Skin epidermis (tissue), 12 donors: ENCODE results near the gene PTPRM.
A peak's percentile ranks its signal among the peaks of the same experiment; 100 is the strongest.

ENCODE experiments used
- H3K27ac ChIP-seq, 21 experiments: fragments of 200-600 bp; sonication (generic) in 11 of 21; one replicate each; pipeline ENCODE4 v1.5.0; 2020; ENCODE audit warnings: mild to moderate bottlenecking in 3 of 21, inconsistent platforms in 2 of 21, moderate library complexity in 2 of 21
- H3K4me3 ChIP-seq, 7 experiments: fragments of 200-600 bp; sonication (generic) in 2 of 7; one replicate each; pipeline ENCODE4 v1.5.0; 2020; ENCODE audit warnings: inconsistent platforms in 2 of 7, mild to moderate bottlenecking in 2 of 7, moderate library complexity in 1 of 7

The PTPRM gene

GRCh38 chr18:7873316-7873715 lies 306.2 kb downstream of the PTPRM start:
- Histone ChIP-seq H3K27ac (no peak overlapping the region), H3K4me3 (no peak overlapping the region)

GRCh38 chr18:7876354-7877104 lies 309.4 kb downstream of the PTPRM start:
- H3K4me3 ChIP-seq = no peak overlapping the region
- H3K27ac ChIP-seq = no peak overlapping the region

- no peak overlapping the region for H3K4me3 ChIP-seq
- no peak overlapping the region for H3K27ac ChIP-seq
These were observed 310.5 kb downstream of the PTPRM start for GRCh38 chr18:7877609-7878008.

GRCh38 chr18:7878265-7879211 lies 311.4 kb downstream of the PTPRM start:
- no peak overlapping the region for H3K27ac ChIP-seq
- no peak overlapping the region for H3K4me3 ChIP-seq

- Histone ChIP-seq H3K4me3 (no peak overlapping the region), H3K27ac (no peak overlapping the region)
These were observed 312.6 kb downstream of the PTPRM start for GRCh38 chr18:7879717-7880116.

GRCh38 chr18:7885865-7886264 lies 318.7 kb downstream of the PTPRM start:
- Histone ChIP-seq H3K27ac (no peak overlapping the region), H3K4me3 (no peak overlapping the region)

- H3K4me3 ChIP-seq = no peak overlapping the region
- no peak overlapping the region for H3K27ac ChIP-seq
These were observed 319.3 kb downstream of the PTPRM start for GRCh38 chr18:7886436-7886835.

GRCh38 chr18:7889515-7889914 lies 322.4 kb downstream of the PTPRM start:
- no peak overlapping the region for H3K4me3 ChIP-seq
- no peak overlapping the region for H3K27ac ChIP-seq

- no peak overlapping the region for H3K27ac ChIP-seq
- no peak overlapping the region for H3K4me3 ChIP-seq
These were observed 323.0 kb downstream of the PTPRM start for GRCh38 chr18:7890075-7890474.

GRCh38 chr18:7892556-7892955 lies 325.4 kb downstream of the PTPRM start:
- H3K4me3 ChIP-seq = no peak overlapping the region

GRCh38 chr18:7894592-7894991 lies 327.5 kb downstream of the PTPRM start:
- H3K27ac ChIP-seq = no peak overlapping the region
- H3K4me3 ChIP-seq = no peak overlapping the region

More at GRCh38 chr18:7892556-7892955, 325.4 kb downstream of the PTPRM start:
- H3K27ac ChIP-seq = no peak overlapping the region

GRCh38 chr18:7895346-7895745 lies 328.2 kb downstream of the PTPRM start:
- Histone ChIP-seq H3K4me3 (no peak overlapping the region), H3K27ac (no peak overlapping the region)

- H3K27ac ChIP-seq = no peak overlapping the region
These were observed 329.0 kb downstream of the PTPRM start for GRCh38 chr18:7896161-7896560.

GRCh38 chr18:7896805-7897518 lies 329.8 kb downstream of the PTPRM start:
- Histone ChIP-seq H3K27ac (peak overlapping the region in 1 of 21 experiments; percentile 6), H3K4me3 (no peak overlapping the region)

More at GRCh38 chr18:7896161-7896560, 329.0 kb downstream of the PTPRM start:
- H3K4me3 ChIP-seq = no peak overlapping the region

GRCh38 chr18:7898181-7898580 lies 331.1 kb downstream of the PTPRM start:
- Histone ChIP-seq H3K27ac (no peak overlapping the region), H3K4me3 (no peak overlapping the region)

GRCh38 chr18:7899078-7899477 lies 332.0 kb downstream of the PTPRM start:
- no peak overlapping the region for H3K27ac ChIP-seq
- no peak overlapping the region for H3K4me3 ChIP-seq

- H3K27ac ChIP-seq = no peak overlapping the region
These were observed 333.0 kb downstream of the PTPRM start for GRCh38 chr18:7900091-7900490.

GRCh38 chr18:7901657-7902056 lies 334.5 kb downstream of the PTPRM start:
- no peak overlapping the region for H3K27ac ChIP-seq
- H3K4me3 ChIP-seq = no peak overlapping the region

More at GRCh38 chr18:7900091-7900490, 333.0 kb downstream of the PTPRM start:
- H3K4me3 ChIP-seq = no peak overlapping the region

- no peak overlapping the region for H3K27ac ChIP-seq
These were observed 335.3 kb downstream of the PTPRM start for GRCh38 chr18:7902399-7902839.

GRCh38 chr18:7904529-7904928 lies 337.4 kb downstream of the PTPRM start:
- H3K27ac ChIP-seq = no peak overlapping the region
- H3K4me3 ChIP-seq = no peak overlapping the region

More at GRCh38 chr18:7902399-7902839, 335.3 kb downstream of the PTPRM start:
- no peak overlapping the region for H3K4me3 ChIP-seq
